Measurements from ENCODE around the gene GAK.

GRCh38 chr4:954211-955020, 22.3 kb upstream of the GAK start:
- TF ChIP-seq EED (CRISPR knock-in tag; IDR thresholded peaks at IDR 0.05) (no peak), ZNF383 (CRISPR knock-in tag; IDR thresholded peaks at IDR 0.05; ENCODE audit: borderline replicate concordance) (no peak), ZNF343 (CRISPR knock-in tag; IDR thresholded peaks at IDR 0.05) (no peak), TFAP4 (IDR thresholded peaks at IDR 0.05; ENCODE audit: borderline replicate concordance, low read depth) (no peak), FIP1L1 (IDR thresholded peaks at IDR 0.05; ENCODE audit: borderline replicate concordance, insufficient read depth, low read depth, low read length) (no peak), CTCF (CRISPR knock-in tag; IDR thresholded peaks at IDR 0.05) (no peak), PATZ1 (CRISPR knock-in tag; IDR thresholded peaks at IDR 0.05) (no peak), ZNF609 (CRISPR knock-in tag; IDR thresholded peaks at IDR 0.05; ENCODE audit: borderline replicate concordance) (no peak), SP1 (IDR thresholded peaks at IDR 0.05) (no peak), SP1 (CRISPR knock-in tag; IDR thresholded peaks at IDR 0.05) (no peak), MEIS1 (CRISPR knock-in tag; IDR thresholded peaks at IDR 0.05; ENCODE audit: borderline replicate concordance) (no peak), RBM39 (IDR thresholded peaks at IDR 0.05; ENCODE audit: low read depth, low read length, poor library complexity, severe bottlenecking) (no peak), ZNF619 (CRISPR knock-in tag; IDR thresholded peaks at IDR 0.05) (no peak)
